Liver (tissue), 3 donors: ENCODE measurements around the gene PAIP1.

ENCODE experiments used
- CTCF ChIP-seq: fragments of 150-350 bp; IDR thresholded peaks from 2 replicates; pipeline ENCODE4 v1.5.1; 2017; ENCODE audit warnings: improper control_type of control experiment, low read depth, low read length; ENCODE audit not compliant: missing input control
- EGR1 ChIP-seq, 2 donors: IDR thresholded peaks; 2 replicates each; pipeline ENCODE4 v1.6.1; 2016 to 2018; ENCODE audit warnings: antibody characterized with exemption in 2 of 2, low read depth in 2 of 2
- FOXA1 ChIP-seq: IDR thresholded peaks from 2 replicates; pipeline ENCODE4 v1.6.1; 2016; ENCODE audit warnings: antibody characterized with exemption
- RAD21 ChIP-seq, 2 donors: IDR thresholded peaks; 2 replicates each; pipeline ENCODE4 v1.6.1; 2016; ENCODE audit warnings: antibody characterized with exemption in 2 of 2, mild to moderate bottlenecking in 2 of 2
- donor health status: healthy.
- donor health status: healthy.

- TF ChIP-seq CTCF = no peak
- no peak for TF ChIP-seq FOXA1
- no peak for TF ChIP-seq EGR1 (IDR thresholded peaks at IDR 0.05; ENCODE audit: low read depth in 2 of 2)
- TF ChIP-seq RAD21 (IDR thresholded peaks at IDR 0.05) = no peak
Measured at GRCh38 chr5:43583724-43584123, 26.8 kb upstream of the PAIP1 start.
